Psoas muscle (tissue), 8 donors: ENCODE results near the gene CUX1. TPM values are rescaled to one million over a fixed set of nuclear protein-coding genes. Genes with fewer than 3 reads are reported as not detected.

Experiments used
- ATAC-seq, 4 donors: fragments of 200-7000 bp; cut with Tn5 transposase; one replicate each; pipeline ENCODE4 v1.9.1; 2020; ENCODE audit warnings: moderate library complexity in 3 of 4, mild to moderate bottlenecking in 2 of 4
- DNase-seq, 2 donors: peaks; one replicate each; pipeline ENCODE4 v3.0.0-alpha.2; 2020
- H3K27ac ChIP-seq: fragments of 200-600 bp; one replicate; pipeline ENCODE4 v1.8.0; 2022
- H3K27me3 ChIP-seq, 3 donors: fragments of 200-600 bp in 1 of 3; one replicate each; pipeline versions ENCODE4 v1.6.1 to v1.8.0; 2013 to 2022; ENCODE audit warnings: low read length in 2 of 3, mild to moderate bottlenecking in 2 of 3, moderate library complexity in 1 of 3; ENCODE audit not compliant: insufficient read depth in 3 of 3
- H3K36me3 ChIP-seq, 2 donors: fragments of 200-600 bp in 1 of 2; one replicate each; pipeline versions ENCODE4 v1.6.1 to v1.8.0; 2013 to 2022; ENCODE audit warnings: low read depth in 1 of 2, mild to moderate bottlenecking in 1 of 2, moderate library complexity in 1 of 2; ENCODE audit not compliant: insufficient read depth in 1 of 2
- H3K4me1 ChIP-seq: fragments of 200-600 bp; one replicate; pipeline ENCODE4 v1.8.0; 2022
- H3K4me3 ChIP-seq: fragments of 200-600 bp; one replicate; pipeline ENCODE4 v1.8.0; 2022; ENCODE audit warnings: mild to moderate bottlenecking
- H3K9me3 ChIP-seq: fragments of 200-600 bp; one replicate; pipeline ENCODE4 v1.8.0; 2022
- WGBS, 3 donors: extraction: QIAGEN DNeasy Blood & Tissue Kit; methylation state at CpG; one replicate each; pipeline versions ENCODE4 v1.1.6 to v1.1.7; 2013; 5-methylcytosine and 5-hydroxymethylcytosine counted together
- intact Hi-C, 2 donors: fragments of 100-400 bp; cut with DNase I; formaldehyde crosslinking; loops; one replicate each; pipeline versions ENCODE4 v1.11.0 to v1.14.2; 2022
- polyA plus RNA-seq, 3 donors: library from polyadenylated mRNA; stranded (reverse); fragments of 200-250 nt; gene quantifications; one replicate each; pipeline ENCODE4 v1.2.3, GENCODE V29; 2013
- total RNA-seq, 4 donors: library from RNA; stranded (reverse); fragmentation: NEBNext Ultra II Directional in 2 of 4; extraction: Animal tissue kit (Norgen Biotek cat#: 25700) in 2 of 4; gene quantifications; one replicate each; pipeline versions ENCODE4 v1.2.1 to v1.2.4, GENCODE V29; 2021 to 2023
- TF ChIP-seq, protein P1 (sequence below): fragments of 200-600 bp; IDR thresholded peaks from one replicate; pipeline ENCODE4 v1.8.0; 2022; ENCODE audit warnings: antibody characterized with exemption
- donor health status: healthy with polysubstance abuse.
- donor health status: DM: no; HTN: no; CAD: no; lungs with moderate emphysema.
- donor health status: Bipolar disorder and iron deficiency.
- donor health status: healthy.
- donor health status: DM: yes; HTN: yes; CAD: no.
- donor health status: DM: no; HTN: no; CAD: no.
- donor health status: DM: no; HTN: no; CAD: no.
- donor health status: DM: yes; HTN: yes; CAD: no.

The CUX1 gene
- total and polyA plus RNA-seq, 7 donors = 12.5 to 95.6 (median 72.4) TPM

DNA sequence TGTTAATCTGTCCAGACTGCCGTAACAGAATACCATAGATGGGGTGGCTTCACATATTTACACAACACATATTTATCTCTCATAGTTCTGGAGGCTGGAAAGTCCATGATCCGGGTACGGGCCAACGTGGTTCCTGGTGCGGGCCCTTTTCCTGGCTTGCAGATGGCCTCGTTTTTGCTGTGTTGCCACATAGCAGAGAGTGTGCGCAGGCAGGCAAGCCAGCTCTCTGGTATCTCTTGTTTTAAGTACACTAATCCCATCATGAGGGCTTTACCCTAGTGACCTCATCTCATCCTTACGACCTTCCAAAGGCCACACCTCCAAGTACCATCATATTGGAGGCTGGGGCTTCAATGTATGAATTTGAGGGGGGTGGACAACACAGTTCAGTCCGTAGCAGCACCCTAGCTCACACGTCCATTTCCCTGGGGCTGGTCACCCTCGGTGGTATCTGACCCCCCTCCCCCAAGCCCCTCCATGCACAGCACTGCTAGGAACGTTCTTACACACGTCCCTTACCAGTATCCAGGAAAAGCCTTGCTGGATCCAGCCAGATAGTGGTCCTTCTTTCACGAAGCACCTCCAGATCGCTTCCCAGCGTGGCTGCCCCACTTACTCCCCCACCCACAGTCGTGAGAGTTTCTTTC, 21.5 kb downstream of the CUX1 start:
- TF ChIP-seq, protein P1, sequence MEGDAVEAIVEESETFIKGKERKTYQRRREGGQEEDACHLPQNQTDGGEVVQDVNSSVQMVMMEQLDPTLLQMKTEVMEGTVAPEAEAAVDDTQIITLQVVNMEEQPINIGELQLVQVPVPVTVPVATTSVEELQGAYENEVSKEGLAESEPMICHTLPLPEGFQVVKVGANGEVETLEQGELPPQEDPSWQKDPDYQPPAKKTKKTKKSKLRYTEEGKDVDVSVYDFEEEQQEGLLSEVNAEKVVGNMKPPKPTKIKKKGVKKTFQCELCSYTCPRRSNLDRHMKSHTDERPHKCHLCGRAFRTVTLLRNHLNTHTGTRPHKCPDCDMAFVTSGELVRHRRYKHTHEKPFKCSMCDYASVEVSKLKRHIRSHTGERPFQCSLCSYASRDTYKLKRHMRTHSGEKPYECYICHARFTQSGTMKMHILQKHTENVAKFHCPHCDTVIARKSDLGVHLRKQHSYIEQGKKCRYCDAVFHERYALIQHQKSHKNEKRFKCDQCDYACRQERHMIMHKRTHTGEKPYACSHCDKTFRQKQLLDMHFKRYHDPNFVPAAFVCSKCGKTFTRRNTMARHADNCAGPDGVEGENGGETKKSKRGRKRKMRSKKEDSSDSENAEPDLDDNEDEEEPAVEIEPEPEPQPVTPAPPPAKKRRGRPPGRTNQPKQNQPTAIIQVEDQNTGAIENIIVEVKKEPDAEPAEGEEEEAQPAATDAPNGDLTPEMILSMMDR = no peak
- intact Hi-C loops = no loop called here
- DNase-seq (no peak), ATAC-seq (peak in 3 of 4 donors; percentile 65 to 71 (median 69))
- H3K27me3 ChIP-seq = no peaks in the 10 kb centered on the region
- WGBS, 3 donors = 73 to 84% (median 75%) methylated on average over 17 of the region's 17 CpGs
- H3K9me3 ChIP-seq = no peaks in the 10 kb centered on the region
- peaks cover 21% of the 10 kb centered on the region for H3K4me1 ChIP-seq
- no peaks in the 10 kb centered on the region for H3K36me3 ChIP-seq
- no peak overlapping the region for H3K4me3 ChIP-seq
- H3K27ac ChIP-seq = no peak overlapping the region

DNA sequence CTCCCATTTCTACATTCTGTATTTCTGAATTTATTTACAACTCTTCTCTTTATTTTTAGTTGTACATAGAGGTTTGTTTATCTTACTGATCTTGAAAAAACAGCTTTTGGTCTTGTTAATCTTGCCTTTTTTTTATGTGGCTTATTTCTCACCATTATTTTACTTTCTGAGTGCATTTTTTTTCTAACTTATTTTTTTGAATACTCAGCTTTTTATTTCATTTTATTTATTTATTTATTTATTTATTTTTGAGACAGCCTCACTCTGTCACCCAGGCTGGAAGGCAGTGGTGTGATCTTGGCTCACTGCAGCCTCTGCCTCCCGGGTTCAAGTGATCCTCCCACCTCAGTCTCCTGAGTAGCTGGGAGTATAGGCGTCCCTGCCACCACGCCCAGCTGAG, 23.9 kb downstream of the CUX1 start:
- no peaks in the 10 kb centered on the region for H3K9me3 ChIP-seq
- DNase-seq (no peak), ATAC-seq (no peak)
- H3K27ac ChIP-seq = no peak overlapping the region
- no peaks in the 10 kb centered on the region for H3K27me3 ChIP-seq
- TF ChIP-seq, protein P1 = no peak
- H3K36me3 ChIP-seq = no peaks in the 10 kb centered on the region
- WGBS, 3 donors = 78 to 88% (median 83%) methylated on average over 3 of the region's 3 CpGs
- intact Hi-C loops = no loop called here
- peaks cover 19% of the 10 kb centered on the region for H3K4me1 ChIP-seq
- no peak overlapping the region for H3K4me3 ChIP-seq

- H3K4me3 ChIP-seq = no peak overlapping the region
- TF ChIP-seq, protein P1 = no peak
- peaks cover 18% of the 10 kb centered on the region for H3K4me1 ChIP-seq
- ATAC-seq = no peak
- WGBS, 3 donors = 64 to 67% (median 65%) methylated on average over 13 of the region's 13 CpGs
- DNase-seq = no peak
- no peaks in the 10 kb centered on the region for H3K27me3 ChIP-seq
- H3K36me3 ChIP-seq = no peaks in the 10 kb centered on the region
- intact Hi-C loops = no loop called here
- no peak overlapping the region for H3K27ac ChIP-seq
- H3K9me3 ChIP-seq = no peaks in the 10 kb centered on the region
Observed at GRCh38 chr7:101843293-101844271, 26.2 kb downstream of the CUX1 start.

GRCh38 chr7:101845974-101846373, 28.5 kb downstream of the CUX1 start:
- no peaks in the 10 kb centered on the region for H3K9me3 ChIP-seq
- no peak for ATAC-seq
- intact Hi-C loops = no loop called here
- DNase-seq = no peak
- no peak overlapping the region for H3K4me3 ChIP-seq
- TF ChIP-seq, protein P1 = no peak
- peaks cover 15% of the 10 kb centered on the region for H3K4me1 ChIP-seq
- H3K27ac ChIP-seq = no peak overlapping the region
- WGBS, 3 donors = 89 to 90% (median 89%) methylated on average over 2 of the region's 2 CpGs
- H3K27me3 ChIP-seq = no peaks in the 10 kb centered on the region
- H3K36me3 ChIP-seq = no peaks in the 10 kb centered on the region
